Gastrocnemius medialis (tissue), 4 donors: Measurements from ENCODE around the gene PSMB10. TPM values are rescaled to one million over a fixed set of nuclear protein-coding genes. Genes with fewer than 3 reads are reported as not detected.

Experiments
- ATAC-seq, 2 donors: fragments of 150-250 bp; one replicate each; pipeline ENCODE4 v1.9.1; 2016
- DNase-seq, 2 donors: peaks; one replicate each; pipeline ENCODE4 v3.0.0-alpha.2; 2019
- H3K27ac ChIP-seq, 4 donors: fragments of 200-600 bp; sonication (generic); 1 replicate in 1 of 4; 2 replicates in 3 of 4; pipeline ENCODE4 v1.5.1; 2016 to 2018; ENCODE audit warnings: mild to moderate bottlenecking in 2 of 4, moderate library complexity in 1 of 4
- H3K27me3 ChIP-seq, 3 donors: fragments of 200-600 bp; sonication (generic) in 2 of 3; 1 replicate in 1 of 3; 2 replicates in 2 of 3; pipeline versions ENCODE4 v1.5.1 to v1.6.0; 2016 to 2019; ENCODE audit warnings: mild to moderate bottlenecking in 1 of 3, moderate library complexity in 1 of 3
- H3K36me3 ChIP-seq, 2 donors: fragments of 200-600 bp; sonication (generic) in 1 of 2; one replicate each; pipeline ENCODE4 v1.5.1; 2017 to 2018
- H3K4me1 ChIP-seq, 2 donors: fragments of 200-600 bp; sonication (generic) in 1 of 2; one replicate each; pipeline ENCODE4 v1.5.1; 2016 to 2017; ENCODE audit warnings: mild to moderate bottlenecking in 2 of 2
- H3K4me3 ChIP-seq, 4 donors: fragments of 200-600 bp; sonication (generic) in 3 of 4; 1 replicate in 1 of 4; 2 replicates in 3 of 4; pipeline ENCODE4 v1.5.1; 2016 to 2019; ENCODE audit warnings: mild to moderate bottlenecking in 2 of 4
- H3K9me3 ChIP-seq, 3 donors: fragments of 200-600 bp; sonication (generic) in 2 of 3; 1 replicate in 1 of 3; 2 replicates in 2 of 3; pipeline ENCODE4 v1.5.1; 2016 to 2019
- CTCF ChIP-seq, 5 experiments: fragments of 450-650 bp in 3 of 5; fragments of 200-600 bp in 2 of 5; sonication (generic) in 2 of 5; IDR thresholded peaks in 4 of 5; conservative IDR thresholded peaks in 1 of 5; 1 replicate in 4 of 5; 2 replicates in 1 of 5; pipeline ENCODE4 v1.5.1; 2016 to 2019; ENCODE audit warnings: antibody characterized with exemption in 5 of 5, mild to moderate bottlenecking in 3 of 5, moderate library complexity in 3 of 5
- POLR2A ChIP-seq, 2 donors: fragments of 450-650 bp; IDR thresholded peaks; one replicate each; pipeline ENCODE4 v1.6.1; 2017; ENCODE audit warnings: antibody characterized with exemption in 2 of 2, mild to moderate bottlenecking in 2 of 2, moderate library complexity in 2 of 2
- in situ Hi-C, 4 donors: fragments of 200-750 bp; cut with MboI; loops; one replicate each; pipeline versions ENCODE4 v1.15.0 to v1.8.0; 2017; ENCODE audit warnings: low sequenced_read_pairs in 4 of 4
- intact Hi-C: fragments of 100-400 bp; cut with DNase I; formaldehyde crosslinking; loops from one replicate; pipeline ENCODE4 v1.15.1; 2023; ENCODE audit warnings: low total_unique reads
- total RNA-seq, 4 donors: library from RNA; depleted of rRNA; stranded (reverse); fragments of >200 nt; gene quantifications; one replicate each; pipeline versions ENCODE4 v1.1.0 to v1.2.3, GENCODE V29; 2016

PSMB10 gene
- total RNA-seq, 4 donors from 2014 or later, result 18.3 to 41.4 (median 23.9) TPM

- ATAC-seq (no peak), DNase-seq (no peak)
- in situ Hi-C loops, result no loop called here
- Histone ChIP-seq H3K27me3 (no peaks in the 10 kb centered on the region), H3K36me3 (no peaks in the 10 kb centered on the region), H3K4me3 (no peak overlapping the region), H3K4me1 (peaks cover 27 to 30% of the 10 kb centered on the region in 2 donors), H3K27ac (no peak overlapping the region), H3K9me3 (no peaks in the 10 kb centered on the region)
- TF ChIP-seq CTCF (IDR thresholded peaks at IDR 0.05 in 4 of 5, conservative IDR thresholded peaks at IDR 0.05 in 1 of 5) (no peak), POLR2A (IDR thresholded peaks at IDR 0.05) (no peak)
- intact Hi-C loops, result no loop called here
Measured at GRCh38 chr16:67901734-67902133, 34.9 kb downstream of the PSMB10 start.

GRCh38 chr16:67897231-67897630, 39.4 kb downstream of the PSMB10 start:
- no peak overlapping the region for H3K4me3 ChIP-seq
- no peaks in the 10 kb centered on the region for H3K9me3 ChIP-seq
- peaks cover 50 to 59% of the 10 kb centered on the region in 2 donors for H3K4me1 ChIP-seq
- no peaks in the 10 kb centered on the region for H3K27me3 ChIP-seq
- intact Hi-C loops (no loop called here), in situ Hi-C loops (no loop called here)
- H3K36me3 ChIP-seq, result no peaks in the 10 kb centered on the region
- ATAC-seq (no peak), DNase-seq (no peak)
- TF ChIP-seq CTCF (IDR thresholded peaks at IDR 0.05 in 4 of 5, conservative IDR thresholded peaks at IDR 0.05 in 1 of 5) (no peak), POLR2A (IDR thresholded peaks at IDR 0.05) (no peak)
- H3K27ac ChIP-seq, result peak overlapping the region; percentile 70 to 100 (median 94)

GRCh38 chr16:67893743-67894399, 42.8 kb downstream of the PSMB10 start:
- Histone ChIP-seq H3K27ac (peak overlapping the region; percentile 90 to 100 (median 96)), H3K27me3 (no peaks in the 10 kb centered on the region), H3K4me1 (peaks cover 44 to 57% of the 10 kb centered on the region in 2 donors), H3K9me3 (no peaks in the 10 kb centered on the region), H3K36me3 (no peaks in the 10 kb centered on the region), H3K4me3 (peak overlapping the region; percentile 87 to 99 (median 91))
- ATAC-seq, result peak in 1 of 2 donors; percentile 5
- no peak for TF ChIP-seq CTCF (IDR thresholded peaks at IDR 0.05 in 4 of 5, conservative IDR thresholded peaks at IDR 0.05 in 1 of 5)
- TF ChIP-seq POLR2A (IDR thresholded peaks at IDR 0.05), result no peak
- in situ Hi-C loops, result no loop called here
- intact Hi-C loops, result loop anchor here (1.0 kb wide), 2 partner anchors 23 to 93 kb away; no protein-coding TSS in a partner anchor
- DNase-seq, result peak in 1 of 2 donors; percentile 72

- in situ Hi-C loops (no loop called here), intact Hi-C loops (loop anchor here (1.0 kb wide), 2 partner anchors 24 to 94 kb away; no protein-coding TSS in a partner anchor)
Measured at GRCh38 chr16:67892899-67893742, 43.5 kb downstream of the PSMB10 start, which contains the start of gene PSKH1. PSKH1 (plus strand) TSS chr16:67893254; CDS start chr16:67908750, 15,496 bp downstream.

More at GRCh38 chr16:67892899-67893742, 43.5 kb downstream of the PSMB10 start, which contains the start of gene PSKH1:
- ATAC-seq (peak; percentile 93 to 95), DNase-seq (peak; percentile 95 to 97)
- Histone ChIP-seq H3K4me1 (peaks cover 44 to 50% of the 10 kb centered on the region in 2 donors), H3K27me3 (no peaks in the 10 kb centered on the region), H3K9me3 (no peaks in the 10 kb centered on the region), H3K27ac (peak within 1 kb of the TSS; percentile 90 to 100 (median 96)), H3K36me3 (no peaks in the 10 kb centered on the region), H3K4me3 (peak within 1 kb of the TSS; percentile 87 to 99 (median 91))
- TF ChIP-seq POLR2A (IDR thresholded peaks at IDR 0.05) (peak; percentile 98), CTCF (IDR thresholded peaks at IDR 0.05 in 4 of 5, conservative IDR thresholded peaks at IDR 0.05 in 1 of 5) (peak in 2 of 5 experiments; percentile 20 to 24)
